ENCODE results near the gene PRDX4. TPM values are rescaled to one million over a fixed set of nuclear protein-coding genes. Genes with fewer than 3 reads are reported as not detected.

Gene PRDX4
- total RNA-seq, 4 donors from 2014 or later = 27.6 to 47.6 (median 42.2) TPM

- WGBS = 61% methylated on average over 3 of the region's 3 CpGs
- no peaks in the 10 kb centered on the region for H3K27me3 ChIP-seq
- DNase-seq (ENCODE audit: low spot score in 2 of 2) = no peak
- H3K9me3 ChIP-seq = no peaks in the 10 kb centered on the region
- no peaks in the 10 kb centered on the region for H3K36me3 ChIP-seq
- H3K4me3 ChIP-seq = no peak overlapping the region
- TF ChIP-seq, protein P1, sequence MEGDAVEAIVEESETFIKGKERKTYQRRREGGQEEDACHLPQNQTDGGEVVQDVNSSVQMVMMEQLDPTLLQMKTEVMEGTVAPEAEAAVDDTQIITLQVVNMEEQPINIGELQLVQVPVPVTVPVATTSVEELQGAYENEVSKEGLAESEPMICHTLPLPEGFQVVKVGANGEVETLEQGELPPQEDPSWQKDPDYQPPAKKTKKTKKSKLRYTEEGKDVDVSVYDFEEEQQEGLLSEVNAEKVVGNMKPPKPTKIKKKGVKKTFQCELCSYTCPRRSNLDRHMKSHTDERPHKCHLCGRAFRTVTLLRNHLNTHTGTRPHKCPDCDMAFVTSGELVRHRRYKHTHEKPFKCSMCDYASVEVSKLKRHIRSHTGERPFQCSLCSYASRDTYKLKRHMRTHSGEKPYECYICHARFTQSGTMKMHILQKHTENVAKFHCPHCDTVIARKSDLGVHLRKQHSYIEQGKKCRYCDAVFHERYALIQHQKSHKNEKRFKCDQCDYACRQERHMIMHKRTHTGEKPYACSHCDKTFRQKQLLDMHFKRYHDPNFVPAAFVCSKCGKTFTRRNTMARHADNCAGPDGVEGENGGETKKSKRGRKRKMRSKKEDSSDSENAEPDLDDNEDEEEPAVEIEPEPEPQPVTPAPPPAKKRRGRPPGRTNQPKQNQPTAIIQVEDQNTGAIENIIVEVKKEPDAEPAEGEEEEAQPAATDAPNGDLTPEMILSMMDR (IDR thresholded peaks at IDR 0.05) = no peak
- TF ChIP-seq EP300 (IDR thresholded peaks at IDR 0.05) = no peak
- TF ChIP-seq POLR2AphosphoS5 (IDR thresholded peaks at IDR 0.05) = no peak
- no peak for TF ChIP-seq POLR2A (IDR thresholded peaks at IDR 0.05)
- peaks cover 5% of the 10 kb centered on the region for H3K4me1 ChIP-seq
- H3K27ac ChIP-seq = no peak overlapping the region
Observed at GRCh38 chrX:23662187-23662586, 5.1 kb upstream of the PRDX4 start.

DNA sequence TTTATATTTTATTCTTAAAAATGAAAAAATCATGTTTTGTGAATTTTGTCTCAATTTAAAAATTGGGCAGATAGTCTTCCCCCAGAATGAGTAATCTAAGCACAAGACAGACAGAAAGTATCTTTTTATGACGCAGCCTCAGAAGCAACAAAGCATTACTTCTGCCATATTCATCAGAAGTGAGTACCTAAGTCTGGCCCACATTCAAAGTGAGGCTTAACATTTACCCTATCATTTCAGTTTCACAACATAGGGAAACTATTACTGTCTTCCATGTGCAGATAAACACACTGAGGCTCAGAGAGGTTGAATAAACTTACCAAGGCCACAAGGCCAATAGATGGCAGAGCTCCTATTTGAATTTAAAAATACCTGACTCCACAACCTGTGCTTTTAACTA is 4.4 kb upstream of the PRDX4 start:
- TF ChIP-seq POLR2AphosphoS5 (IDR thresholded peaks at IDR 0.05) (no peak), EP300 (IDR thresholded peaks at IDR 0.05) (no peak), POLR2A (IDR thresholded peaks at IDR 0.05) (no peak)
- TF ChIP-seq, protein P1 (IDR thresholded peaks at IDR 0.05) = no peak
- H3K36me3 ChIP-seq = no peaks in the 10 kb centered on the region
- H3K27me3 ChIP-seq = no peaks in the 10 kb centered on the region
- DNase-seq (ENCODE audit: low spot score in 2 of 2) = no peak
- H3K4me1 ChIP-seq = peaks cover 5% of the 10 kb centered on the region
- H3K27ac ChIP-seq = no peak overlapping the region
- no peaks in the 10 kb centered on the region for H3K9me3 ChIP-seq
- 83% methylated on average over 1 of the region's 1 CpG for WGBS
- no peak overlapping the region for H3K4me3 ChIP-seq

DNA sequence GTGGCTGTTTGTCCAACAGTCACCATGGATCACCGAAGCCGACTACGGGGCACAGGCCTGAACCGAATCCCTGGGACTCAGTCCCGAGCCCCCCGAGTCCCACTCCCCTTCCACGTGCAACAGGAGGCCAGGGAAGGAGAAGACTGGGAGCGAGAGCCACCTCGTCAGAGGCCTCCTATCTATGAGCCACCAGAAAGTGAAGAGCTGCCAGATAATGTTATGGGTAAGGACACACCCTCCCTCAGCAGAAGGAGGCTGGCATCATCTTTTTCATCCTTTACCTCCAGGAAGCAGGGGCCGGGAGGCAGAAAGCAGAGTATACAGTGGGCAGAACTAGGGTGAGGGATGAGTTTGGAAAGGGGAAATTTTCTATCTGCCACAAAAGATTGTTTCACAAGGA is 2.8 kb upstream of the PRDX4 start:
- H3K9me3 ChIP-seq = no peaks in the 10 kb centered on the region
- no peak overlapping the region for H3K4me3 ChIP-seq
- peaks cover 14% of the 10 kb centered on the region for H3K4me1 ChIP-seq
- H3K27ac ChIP-seq = no peak overlapping the region
- H3K36me3 ChIP-seq = no peaks in the 10 kb centered on the region
- WGBS = 63% methylated on average over 6 of the region's 10 CpGs
- TF ChIP-seq POLR2A (IDR thresholded peaks at IDR 0.05) (no peak), POLR2AphosphoS5 (IDR thresholded peaks at IDR 0.05) (no peak), EP300 (IDR thresholded peaks at IDR 0.05) (no peak)
- TF ChIP-seq, protein P1 (IDR thresholded peaks at IDR 0.05) = no peak
- no peak for DNase-seq (ENCODE audit: low spot score in 2 of 2)
- H3K27me3 ChIP-seq = no peaks in the 10 kb centered on the region

- no peaks in the 10 kb centered on the region for H3K27me3 ChIP-seq
- WGBS = 86% methylated on average over 16 of the region's 16 CpGs
- peaks cover 14% of the 10 kb centered on the region for H3K4me1 ChIP-seq
- no peak overlapping the region for H3K27ac ChIP-seq
- H3K4me3 ChIP-seq = no peak overlapping the region
- TF ChIP-seq POLR2A (IDR thresholded peaks at IDR 0.05) (no peak), POLR2AphosphoS5 (IDR thresholded peaks at IDR 0.05) (no peak), EP300 (IDR thresholded peaks at IDR 0.05) (no peak)
- TF ChIP-seq, protein P1 (IDR thresholded peaks at IDR 0.05) = no peak
- H3K9me3 ChIP-seq = no peaks in the 10 kb centered on the region
- no peaks in the 10 kb centered on the region for H3K36me3 ChIP-seq
- no peak for DNase-seq (ENCODE audit: low spot score in 2 of 2)
Observed at GRCh38 chrX:23666282-23666681, 1.0 kb upstream of the PRDX4 start.

- no peak overlapping the region for H3K27ac ChIP-seq
- DNase-seq (ENCODE audit: low spot score in 2 of 2) = no peak
Observed at GRCh38 chrX:23668335-23668734, 1.0 kb downstream of the PRDX4 start.

More at GRCh38 chrX:23668335-23668734, 1.0 kb downstream of the PRDX4 start:
- Histone ChIP-seq H3K9me3 (no peaks in the 10 kb centered on the region), H3K27me3 (no peaks in the 10 kb centered on the region), H3K4me3 (peak overlapping the region; percentile 62), H3K4me1 (peaks cover 14% of the 10 kb centered on the region), H3K36me3 (no peaks in the 10 kb centered on the region)
- 33% methylated on average over 3 of the region's 3 CpGs for WGBS
- TF ChIP-seq, protein P1 (IDR thresholded peaks at IDR 0.05) = no peak
- TF ChIP-seq EP300 (IDR thresholded peaks at IDR 0.05) (no peak), POLR2AphosphoS5 (IDR thresholded peaks at IDR 0.05) (no peak), POLR2A (IDR thresholded peaks at IDR 0.05) (no peak)

Data from suprapubic skin (tissue), 4 donors.